HG02938 (cell line): Measurements from ENCODE around the gene TRAF3.
"Not testable (repeated sequence)": the region's sequence is repeated elsewhere in the genome, so short reads cannot be mapped to it uniquely, and the experiment has no call there.

Experiments
- ATAC-seq: cut with Tn5 transposase; IDR thresholded peaks from one replicate; pipeline ENCODE4 v1.9.1; 2021; ENCODE audit warnings: mild to moderate bottlenecking, moderate library complexity; ENCODE audit not compliant: unreplicated experiment

TRAF3 gene

GRCh38 chr14:102750376-102750775 is 26.9 kb upstream of the TRAF3 start:
- ATAC-seq, result no peak

GRCh38 chr14:102751088-102751487 is 26.2 kb upstream of the TRAF3 start:
- no peak for ATAC-seq

DNA sequence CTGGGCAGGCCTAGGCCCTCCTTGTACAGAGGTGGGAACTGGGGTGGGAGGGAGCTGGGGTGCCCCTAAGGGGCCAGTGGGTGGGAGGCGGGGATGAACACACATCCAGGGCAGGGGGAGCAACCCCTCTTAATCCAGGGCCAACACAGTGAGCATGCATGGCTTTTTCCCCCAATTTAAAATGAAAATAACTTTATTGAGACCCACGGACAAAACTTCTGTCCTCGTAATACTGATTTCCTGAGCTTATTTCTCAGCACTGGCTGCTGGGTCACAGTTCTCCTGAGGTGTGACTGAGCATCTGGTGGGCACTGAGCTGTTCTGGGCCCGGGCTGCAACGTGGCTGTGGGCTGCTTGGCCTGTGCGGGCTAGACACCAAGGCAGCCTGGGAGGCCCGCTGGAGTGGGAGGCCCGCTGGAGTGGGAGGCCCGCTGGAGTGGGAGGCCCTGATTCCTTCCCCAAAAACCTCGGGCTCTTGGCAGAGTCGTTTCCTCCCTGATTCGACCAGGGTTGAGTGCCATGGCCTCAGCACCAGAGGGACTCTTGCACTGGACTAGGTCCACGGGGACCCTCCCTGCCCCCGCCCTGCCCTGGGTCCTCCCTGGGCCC is 24.9 kb upstream of the TRAF3 start:
- no peak for ATAC-seq

- ATAC-seq, result no peak
Measured at GRCh38 chr14:102754370-102755262, 22.6 kb upstream of the TRAF3 start.

GRCh38 chr14:102757646-102758045 is 19.6 kb upstream of the TRAF3 start:
- ATAC-seq, result no peak

GRCh38 chr14:102758087-102758486 is 19.2 kb upstream of the TRAF3 start:
- no peak for ATAC-seq

GRCh38 chr14:102759456-102760187 is 17.6 kb upstream of the TRAF3 start:
- ATAC-seq, result no peak

DNA sequence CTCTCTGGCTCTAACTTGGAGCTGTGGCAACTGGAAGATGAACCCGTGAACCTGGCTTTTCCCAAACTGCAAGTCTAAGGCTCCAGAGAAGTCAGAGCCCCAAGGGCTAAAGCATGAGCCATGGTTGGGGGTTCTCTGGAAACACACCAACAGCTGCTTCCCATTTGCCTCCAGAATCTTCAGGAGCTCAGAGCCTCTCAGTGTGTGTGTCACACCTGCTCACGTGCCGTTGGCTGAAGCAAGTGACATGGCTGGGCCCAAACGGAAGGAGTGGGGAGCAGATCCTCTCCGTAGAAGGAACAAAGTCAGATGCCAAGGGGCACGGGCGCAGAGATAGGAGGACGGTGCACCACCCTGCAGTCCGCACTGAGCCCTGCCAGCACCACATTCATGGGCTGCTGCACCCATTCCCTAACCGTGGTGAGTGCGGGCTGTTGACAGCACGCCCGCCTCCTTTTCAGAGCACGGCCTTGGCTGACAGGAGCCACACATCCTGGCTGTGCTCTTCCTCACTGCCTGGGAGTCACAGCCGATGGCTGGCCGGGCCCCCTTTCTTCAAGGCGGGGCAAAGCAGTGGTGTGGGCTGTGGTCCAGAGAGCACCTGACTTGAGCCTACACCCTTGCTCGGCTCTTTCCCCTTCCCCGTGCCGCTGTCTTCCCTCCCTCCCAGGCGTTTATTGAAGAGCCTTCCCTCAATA is 16.6 kb upstream of the TRAF3 start:
- ATAC-seq, result no peak

- ATAC-seq, result no peak
Measured at GRCh38 chr14:102761206-102761605, 16.0 kb upstream of the TRAF3 start.

GRCh38 chr14:102764220-102764671 is 13.0 kb upstream of the TRAF3 start:
- peak; percentile 59 for ATAC-seq

- ATAC-seq, result not testable (repeated sequence)
Measured at GRCh38 chr14:102765770-102766169, 11.5 kb upstream of the TRAF3 start.

GRCh38 chr14:102768223-102769048 is 8.8 kb upstream of the TRAF3 start:
- ATAC-seq, result peak; percentile 49

- ATAC-seq, result no peak
Measured at GRCh38 chr14:102769049-102769327, 8.3 kb upstream of the TRAF3 start.

- no peak for ATAC-seq
Measured at GRCh38 chr14:102770147-102771123, 6.8 kb upstream of the TRAF3 start.

DNA sequence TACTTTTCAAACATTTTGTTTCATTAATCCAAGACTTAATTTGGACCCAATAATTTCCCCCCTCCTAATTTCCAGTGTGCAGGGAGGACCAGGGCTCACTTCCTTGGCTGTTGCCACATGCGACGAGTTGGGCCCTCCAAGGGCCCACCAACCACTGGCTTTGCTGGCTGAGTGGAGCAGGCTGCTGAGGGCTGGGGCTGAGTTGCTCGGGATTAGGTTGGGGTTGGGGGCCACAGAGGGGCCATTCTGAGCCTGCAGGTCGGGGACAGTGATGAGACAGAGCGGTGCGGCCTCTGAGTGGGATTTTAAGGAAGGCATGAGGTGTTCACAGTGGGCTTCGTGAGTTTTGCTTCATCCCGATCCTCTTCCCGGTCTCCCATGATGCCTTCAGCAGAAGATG is 6.1 kb upstream of the TRAF3 start:
- no peak for ATAC-seq

DNA sequence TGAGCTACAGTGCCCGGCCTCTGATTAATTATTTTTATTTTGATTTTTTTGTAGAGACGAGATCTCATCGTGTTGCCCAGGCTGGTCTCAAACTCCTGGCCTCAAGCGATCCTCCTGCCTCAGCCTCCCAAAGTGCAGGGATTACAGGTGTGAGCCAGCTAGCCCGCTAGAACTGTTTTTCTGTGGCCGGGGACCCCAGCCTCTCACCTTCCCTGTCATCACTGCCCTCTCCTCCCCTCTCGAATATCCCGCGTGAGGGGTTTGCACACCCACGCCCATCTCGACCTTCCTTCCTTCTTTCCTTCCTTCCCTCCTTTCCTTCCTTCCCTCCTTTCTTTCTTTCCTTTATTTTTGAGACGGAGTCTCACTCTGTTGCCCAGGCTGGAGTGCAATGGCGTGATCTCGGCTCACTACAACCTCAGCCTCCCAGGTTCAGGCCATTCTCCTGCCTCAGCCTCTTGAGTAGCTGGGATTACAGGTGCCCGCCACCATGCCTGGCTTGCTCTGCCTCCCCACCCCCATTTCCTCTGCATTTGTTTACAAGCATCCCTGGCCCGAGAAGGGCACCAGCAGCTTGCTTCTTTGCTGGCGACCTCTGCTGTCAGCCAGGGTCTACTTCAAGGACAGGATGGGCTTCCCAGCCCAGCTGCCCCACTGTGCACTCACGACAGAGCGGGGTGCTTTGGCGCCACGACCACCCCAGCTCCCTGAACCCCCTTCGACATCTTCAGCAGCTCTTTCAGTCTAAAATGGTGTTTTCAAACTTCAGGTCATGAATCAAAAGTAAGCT is 4.3 kb upstream of the TRAF3 start:
- ATAC-seq, result no peak

DNA sequence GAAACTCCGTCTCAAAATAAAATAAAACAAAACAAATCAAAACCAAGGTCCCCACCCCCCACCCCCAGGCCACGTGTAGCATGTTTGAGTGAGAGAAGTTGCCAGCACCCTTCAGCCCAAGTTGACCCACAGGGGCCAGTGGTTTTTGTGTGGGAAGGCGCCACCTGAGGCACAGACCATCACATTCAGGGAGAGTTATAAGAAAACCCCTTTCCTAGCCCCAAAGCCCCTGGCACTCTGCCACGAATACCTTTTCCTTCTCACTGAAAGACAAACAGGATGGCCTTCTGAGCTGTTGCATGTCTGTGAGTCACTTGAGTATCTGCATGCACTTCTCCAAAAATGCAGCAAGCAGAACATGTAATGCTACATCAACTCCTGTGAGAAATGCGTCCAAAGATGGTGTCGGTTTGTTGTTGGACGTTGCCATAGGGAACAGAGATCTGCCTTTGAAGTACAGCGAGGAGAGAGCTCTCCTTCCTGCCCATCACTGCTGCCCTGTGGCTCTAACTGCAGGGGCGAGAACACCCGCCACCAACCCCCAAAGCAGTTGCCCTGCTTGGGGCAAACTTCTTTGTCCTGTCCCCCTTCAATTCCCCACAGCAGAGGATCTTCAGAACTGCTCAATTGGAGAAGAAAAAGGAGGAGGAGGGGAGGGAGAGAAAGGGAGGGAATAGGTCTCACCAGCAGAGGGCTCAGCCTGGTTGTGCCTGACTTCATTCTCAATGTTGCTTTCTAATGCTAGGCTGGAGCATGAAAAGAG is 2.7 kb upstream of the TRAF3 start:
- peak; percentile 31 for ATAC-seq
